GM18907 (cell line): ENCODE results near the gene STIM2.

Experiments used
- ATAC-seq: cut with Tn5 transposase; IDR thresholded peaks from one replicate; pipeline ENCODE4 v1.9.1; 2021; ENCODE audit warnings: mild to moderate bottlenecking, moderate library complexity; ENCODE audit not compliant: unreplicated experiment

The STIM2 gene

GRCh38 chr4:26836539-26836938 lies 24.1 kb upstream of the STIM2 start:
- ATAC-seq = no peak

GRCh38 chr4:26837993-26838842 lies 22.4 kb upstream of the STIM2 start:
- ATAC-seq = no peak

GRCh38 chr4:26839016-26839415 lies 21.6 kb upstream of the STIM2 start:
- ATAC-seq = no peak

- ATAC-seq = no peak
Observed at GRCh38 chr4:26839534-26839951, 21.1 kb upstream of the STIM2 start.

- no peak for ATAC-seq
Observed at GRCh38 chr4:26840786-26841185, 19.9 kb upstream of the STIM2 start.

- no peak for ATAC-seq
Observed at GRCh38 chr4:26842911-26843310, 17.7 kb upstream of the STIM2 start.

GRCh38 chr4:26850528-26850927 lies 10.1 kb upstream of the STIM2 start:
- ATAC-seq = no peak

- no peak for ATAC-seq
Observed at GRCh38 chr4:26851129-26851528, 9.5 kb upstream of the STIM2 start.

- ATAC-seq = no peak
Observed at GRCh38 chr4:26854701-26855100, 5.9 kb upstream of the STIM2 start.

- ATAC-seq = no peak
Observed at GRCh38 chr4:26856906-26857277, 3.7 kb upstream of the STIM2 start.

- peak; percentile 59 for ATAC-seq
Observed at GRCh38 chr4:26857278-26858034, 3.2 kb upstream of the STIM2 start.

- no peak for ATAC-seq
Observed at GRCh38 chr4:26858035-26858918, 2.4 kb upstream of the STIM2 start.

- no peak for ATAC-seq
Observed at GRCh38 chr4:26858947-26859401, 1.7 kb upstream of the STIM2 start.

- no peak for ATAC-seq
Observed at GRCh38 chr4:26859762-26860156, 882 bp upstream of the STIM2 start.

- ATAC-seq = peak; percentile 31
Observed at GRCh38 chr4:26860922-26861433, 337 bp downstream of the STIM2 start.

- peak; percentile 49 for ATAC-seq
Observed at GRCh38 chr4:26861434-26862186, 969 bp downstream of the STIM2 start.

GRCh38 chr4:26862381-26862915 lies 1.8 kb downstream of the STIM2 start:
- no peak for ATAC-seq

- no peak for ATAC-seq
Observed at GRCh38 chr4:26863512-26863911, 2.9 kb downstream of the STIM2 start.

GRCh38 chr4:26864899-26865298 lies 4.3 kb downstream of the STIM2 start:
- no peak for ATAC-seq

- no peak for ATAC-seq
Observed at GRCh38 chr4:26866203-26866602, 5.6 kb downstream of the STIM2 start.
